ENCODE results near the gene CAMK4.

DNA sequence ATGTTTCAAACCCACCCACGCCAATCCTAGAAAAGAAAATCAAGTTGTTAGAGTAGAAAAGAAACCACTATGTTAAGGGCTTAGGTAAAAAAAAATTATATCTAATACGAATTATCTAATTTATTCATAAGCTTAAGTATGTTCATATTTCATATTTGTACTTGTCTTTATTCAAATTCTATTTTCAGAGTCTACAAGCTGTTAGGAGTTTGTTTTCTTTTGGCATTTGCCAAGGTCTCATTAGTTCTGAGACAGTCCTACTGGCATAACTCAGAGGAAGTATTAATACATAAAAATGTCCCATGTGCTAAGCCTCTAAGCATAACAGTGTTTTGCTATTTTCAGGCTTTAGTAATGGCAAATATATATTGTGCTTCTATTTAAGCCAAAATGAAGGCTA lies 230.6 kb downstream of the CAMK4 start:
- TF ChIP-seq POLR2A (IDR thresholded peaks at IDR 0.05) (no peak), EP300 (IDR thresholded peaks at IDR 0.05) (no peak), POLR2AphosphoS5 (IDR thresholded peaks at IDR 0.05) (no peak)
- TF ChIP-seq, protein P1, sequence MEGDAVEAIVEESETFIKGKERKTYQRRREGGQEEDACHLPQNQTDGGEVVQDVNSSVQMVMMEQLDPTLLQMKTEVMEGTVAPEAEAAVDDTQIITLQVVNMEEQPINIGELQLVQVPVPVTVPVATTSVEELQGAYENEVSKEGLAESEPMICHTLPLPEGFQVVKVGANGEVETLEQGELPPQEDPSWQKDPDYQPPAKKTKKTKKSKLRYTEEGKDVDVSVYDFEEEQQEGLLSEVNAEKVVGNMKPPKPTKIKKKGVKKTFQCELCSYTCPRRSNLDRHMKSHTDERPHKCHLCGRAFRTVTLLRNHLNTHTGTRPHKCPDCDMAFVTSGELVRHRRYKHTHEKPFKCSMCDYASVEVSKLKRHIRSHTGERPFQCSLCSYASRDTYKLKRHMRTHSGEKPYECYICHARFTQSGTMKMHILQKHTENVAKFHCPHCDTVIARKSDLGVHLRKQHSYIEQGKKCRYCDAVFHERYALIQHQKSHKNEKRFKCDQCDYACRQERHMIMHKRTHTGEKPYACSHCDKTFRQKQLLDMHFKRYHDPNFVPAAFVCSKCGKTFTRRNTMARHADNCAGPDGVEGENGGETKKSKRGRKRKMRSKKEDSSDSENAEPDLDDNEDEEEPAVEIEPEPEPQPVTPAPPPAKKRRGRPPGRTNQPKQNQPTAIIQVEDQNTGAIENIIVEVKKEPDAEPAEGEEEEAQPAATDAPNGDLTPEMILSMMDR (IDR thresholded peaks at IDR 0.05) = no peak
